ENCODE data around the gene BICD2.

Gene BICD2

DNA sequence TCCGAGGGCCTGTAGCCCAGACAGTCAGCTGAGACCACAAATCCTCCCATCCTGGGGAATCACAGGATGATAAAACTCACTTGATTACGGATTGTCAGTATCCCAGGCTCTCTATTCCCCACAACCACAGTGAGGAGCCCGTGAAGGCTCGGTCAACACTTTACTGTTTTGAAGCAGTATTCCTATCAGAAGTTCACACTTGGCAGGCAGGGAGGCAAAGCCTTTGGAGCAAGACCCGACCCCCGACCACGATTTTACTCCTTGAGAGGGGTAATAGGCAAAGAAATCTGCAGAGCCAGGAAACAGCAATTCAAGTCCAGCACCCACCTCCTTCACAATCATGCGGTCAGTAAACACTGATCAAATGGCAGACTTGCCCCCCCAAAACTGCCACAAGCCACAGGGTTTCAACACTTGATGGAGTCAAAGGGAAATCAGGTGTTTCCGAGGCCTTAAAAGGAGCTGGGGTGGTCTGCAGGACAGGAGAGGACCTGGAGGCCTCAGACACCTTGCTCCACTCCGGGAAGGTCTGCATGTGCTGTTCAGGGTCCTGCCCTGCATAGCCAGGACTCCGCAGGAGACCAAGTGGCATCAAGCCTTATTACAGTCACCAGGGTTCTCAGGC lies 25.2 kb downstream of the BICD2 start:
- Histone ChIP-seq H3K9ac (ENCODE audit: low read length) (no peak overlapping the region), H3K36me3 (ENCODE audit: control insufficient read depth, insufficient read depth, low read length) (no peaks in the 10 kb centered on the region), H3K4me3 (ENCODE audit: low read length) (no peak overlapping the region), H3K27ac (ENCODE audit: low read depth, low read length) (peak overlapping the region; percentile 8), H3K27me3 (ENCODE audit: control insufficient read depth, insufficient read depth, low read length) (no peaks in the 10 kb centered on the region), H3K4me1 (ENCODE audit: control insufficient read depth, insufficient read depth, low read length) (peaks cover 20% of the 10 kb centered on the region)

DNA sequence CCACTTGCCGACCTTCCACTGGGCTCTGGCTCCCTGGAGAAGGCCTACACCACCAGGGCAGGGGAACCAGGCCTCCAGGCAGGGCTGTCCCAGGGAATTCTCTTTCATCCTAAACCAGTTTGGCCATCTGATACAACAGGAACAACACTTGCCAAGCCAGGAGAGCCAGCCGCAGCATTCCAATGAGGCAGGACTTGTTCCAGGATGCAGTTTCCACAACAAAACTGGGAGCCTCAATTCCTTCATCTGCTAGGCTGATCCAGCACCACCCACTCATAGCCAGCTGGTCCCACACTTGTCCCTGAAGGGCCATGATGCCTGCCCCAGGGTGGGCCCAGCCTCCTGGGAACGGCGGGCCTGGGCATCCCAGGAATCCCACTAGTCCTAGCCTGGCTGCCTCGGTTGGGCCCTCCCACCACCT lies 26.0 kb downstream of the BICD2 start:
- Histone ChIP-seq H3K9ac (ENCODE audit: low read length) (no peak overlapping the region), H3K4me3 (ENCODE audit: low read length) (no peak overlapping the region), H3K4me1 (ENCODE audit: control insufficient read depth, insufficient read depth, low read length) (peaks cover 20% of the 10 kb centered on the region), H3K27me3 (ENCODE audit: control insufficient read depth, insufficient read depth, low read length) (no peaks in the 10 kb centered on the region), H3K27ac (ENCODE audit: low read depth, low read length) (no peak overlapping the region), H3K36me3 (ENCODE audit: control insufficient read depth, insufficient read depth, low read length) (no peaks in the 10 kb centered on the region)

DNA sequence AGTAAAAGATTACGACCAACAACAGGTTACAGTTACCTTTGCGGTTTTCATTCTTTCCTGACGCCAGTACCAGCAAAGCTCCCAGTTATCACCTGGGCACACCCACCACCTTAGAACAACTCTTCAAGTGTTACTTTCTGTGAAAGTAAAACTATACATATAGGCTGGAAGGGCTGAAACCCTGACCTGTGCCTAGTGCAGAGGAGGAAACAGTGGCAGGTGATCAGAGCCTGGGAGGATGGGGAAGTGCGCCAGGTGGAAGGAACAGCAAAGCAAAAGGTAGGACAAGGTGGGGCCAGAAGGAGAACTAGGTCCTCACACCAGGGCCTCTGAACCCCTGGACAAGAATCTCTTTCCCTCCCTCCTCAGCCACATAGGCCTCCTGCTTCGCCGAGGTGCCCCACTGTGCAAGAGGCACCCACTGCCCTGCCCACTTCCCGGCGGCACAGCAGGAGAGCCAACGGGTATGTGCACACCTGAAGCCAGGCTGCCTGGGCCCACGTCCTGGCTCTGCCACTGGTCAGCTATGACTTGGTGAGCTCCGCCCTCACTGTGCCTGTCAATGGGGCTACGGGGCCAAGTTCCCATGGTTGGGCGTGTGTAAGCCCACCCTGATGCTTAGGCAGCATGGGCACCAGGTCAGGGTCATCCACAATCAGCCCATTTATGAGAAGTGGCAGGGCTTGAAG lies 26.9 kb downstream of the BICD2 start:
- Histone ChIP-seq H3K9ac (ENCODE audit: low read length) (no peak overlapping the region), H3K4me3 (ENCODE audit: low read length) (no peak overlapping the region), H3K36me3 (ENCODE audit: control insufficient read depth, insufficient read depth, low read length) (no peaks in the 10 kb centered on the region), H3K4me1 (ENCODE audit: control insufficient read depth, insufficient read depth, low read length) (peaks cover 20% of the 10 kb centered on the region), H3K27me3 (ENCODE audit: control insufficient read depth, insufficient read depth, low read length) (no peaks in the 10 kb centered on the region), H3K27ac (ENCODE audit: low read depth, low read length) (no peak overlapping the region)

GRCh38 chr9:92737216-92737606 lies 27.4 kb downstream of the BICD2 start:
- Histone ChIP-seq H3K4me1 (ENCODE audit: control insufficient read depth, insufficient read depth, low read length) (peaks cover 20% of the 10 kb centered on the region), H3K27ac (ENCODE audit: low read depth, low read length) (no peak overlapping the region), H3K4me3 (ENCODE audit: low read length) (no peak overlapping the region), H3K9ac (ENCODE audit: low read length) (no peak overlapping the region), H3K36me3 (ENCODE audit: control insufficient read depth, insufficient read depth, low read length) (no peaks in the 10 kb centered on the region), H3K27me3 (ENCODE audit: control insufficient read depth, insufficient read depth, low read length) (no peaks in the 10 kb centered on the region)

DNA sequence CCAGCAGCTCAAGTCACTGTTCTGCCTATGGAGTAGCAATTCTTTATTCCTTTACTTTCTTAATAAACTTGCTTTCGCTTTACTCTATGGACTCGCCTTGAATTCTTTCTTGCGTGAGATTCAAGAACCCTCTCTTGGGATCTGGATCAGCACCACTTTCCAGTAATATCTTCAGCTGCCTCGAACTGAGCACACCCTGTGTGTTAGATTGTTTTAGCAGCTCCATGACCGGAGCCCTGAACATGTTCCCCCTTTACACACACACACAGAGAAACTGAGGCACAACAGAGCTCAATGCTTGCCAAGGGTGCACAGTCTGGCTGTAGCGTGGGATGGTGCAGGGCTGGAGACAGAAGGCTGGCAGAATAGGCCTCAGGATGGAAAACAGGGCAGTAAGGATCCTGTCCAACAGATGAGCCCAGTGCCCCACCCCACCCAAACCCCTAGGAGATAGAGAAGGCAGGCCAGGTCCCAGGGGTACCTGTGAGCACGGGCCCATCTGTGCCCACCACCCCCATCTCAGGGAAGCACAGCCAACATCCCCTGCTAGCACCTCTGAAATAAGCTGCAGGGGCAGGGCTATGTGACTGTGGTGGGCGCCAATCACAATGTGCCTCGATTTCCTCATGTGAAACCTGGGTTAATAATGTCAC lies 27.9 kb downstream of the BICD2 start:
- no peak overlapping the region for H3K9ac ChIP-seq (ENCODE audit: low read length)
- no peaks in the 10 kb centered on the region for H3K27me3 ChIP-seq (ENCODE audit: control insufficient read depth, insufficient read depth, low read length)
- H3K27ac ChIP-seq (ENCODE audit: low read depth, low read length): no peak overlapping the region
- no peaks in the 10 kb centered on the region for H3K36me3 ChIP-seq (ENCODE audit: control insufficient read depth, insufficient read depth, low read length)
- no peak overlapping the region for H3K4me3 ChIP-seq (ENCODE audit: low read length)
- H3K4me1 ChIP-seq (ENCODE audit: control insufficient read depth, insufficient read depth, low read length): peaks cover 20% of the 10 kb centered on the region

GRCh38 chr9:92735636-92736562 lies 28.7 kb downstream of the BICD2 start:
- Histone ChIP-seq H3K36me3 (ENCODE audit: control insufficient read depth, insufficient read depth, low read length) (no peaks in the 10 kb centered on the region), H3K27ac (ENCODE audit: low read depth, low read length) (no peak overlapping the region), H3K4me1 (ENCODE audit: control insufficient read depth, insufficient read depth, low read length) (peaks cover 18% of the 10 kb centered on the region), H3K4me3 (ENCODE audit: low read length) (no peak overlapping the region), H3K27me3 (ENCODE audit: control insufficient read depth, insufficient read depth, low read length) (no peaks in the 10 kb centered on the region), H3K9ac (ENCODE audit: low read length) (no peak overlapping the region)

- H3K27ac ChIP-seq (ENCODE audit: low read depth, low read length): no peak overlapping the region
- no peaks in the 10 kb centered on the region for H3K36me3 ChIP-seq (ENCODE audit: control insufficient read depth, insufficient read depth, low read length)
- no peak overlapping the region for H3K4me3 ChIP-seq (ENCODE audit: low read length)
- peaks cover 11% of the 10 kb centered on the region for H3K4me1 ChIP-seq (ENCODE audit: control insufficient read depth, insufficient read depth, low read length)
- H3K27me3 ChIP-seq (ENCODE audit: control insufficient read depth, insufficient read depth, low read length): no peaks in the 10 kb centered on the region
- H3K9ac ChIP-seq (ENCODE audit: low read length): no peak overlapping the region
Observed at GRCh38 chr9:92734931-92735635, 29.6 kb downstream of the BICD2 start.

DNA sequence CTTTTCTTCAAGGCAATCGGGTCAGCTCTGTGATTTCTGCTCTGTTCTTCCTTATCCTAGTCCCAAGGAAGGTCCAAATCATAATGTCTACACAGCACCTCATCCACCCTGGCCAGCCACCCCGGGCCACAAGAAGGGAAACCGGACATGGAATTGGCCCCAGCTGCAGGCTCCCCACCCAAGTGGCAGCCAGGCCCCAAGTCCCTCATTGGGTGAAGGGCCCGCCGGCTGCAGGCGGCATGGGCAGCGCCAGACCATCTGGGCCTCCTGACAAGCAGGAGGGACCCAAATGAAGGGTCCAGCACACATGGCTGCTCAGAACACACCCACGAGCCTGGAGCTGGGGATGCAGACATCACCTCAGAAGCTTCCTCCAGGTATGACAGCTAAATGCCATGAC lies 33.7 kb downstream of the BICD2 start:
- Histone ChIP-seq H3K27me3 (ENCODE audit: control insufficient read depth, insufficient read depth, low read length) (no peaks in the 10 kb centered on the region), H3K4me3 (ENCODE audit: low read length) (no peak overlapping the region), H3K27ac (ENCODE audit: low read depth, low read length) (no peak overlapping the region), H3K9ac (ENCODE audit: low read length) (no peak overlapping the region), H3K4me1 (ENCODE audit: control insufficient read depth, insufficient read depth, low read length) (no peaks in the 10 kb centered on the region), H3K36me3 (ENCODE audit: control insufficient read depth, insufficient read depth, low read length) (peaks cover 22% of the 10 kb centered on the region)

- Histone ChIP-seq H3K36me3 (ENCODE audit: control insufficient read depth, insufficient read depth, low read length) (peaks cover 22% of the 10 kb centered on the region), H3K27ac (ENCODE audit: low read depth, low read length) (no peak overlapping the region), H3K9ac (ENCODE audit: low read length) (no peak overlapping the region), H3K4me3 (ENCODE audit: low read length) (no peak overlapping the region), H3K4me1 (ENCODE audit: control insufficient read depth, insufficient read depth, low read length) (no peaks in the 10 kb centered on the region), H3K27me3 (ENCODE audit: control insufficient read depth, insufficient read depth, low read length) (no peaks in the 10 kb centered on the region)
Observed at GRCh38 chr9:92729735-92730155, 34.9 kb downstream of the BICD2 start.

DNA sequence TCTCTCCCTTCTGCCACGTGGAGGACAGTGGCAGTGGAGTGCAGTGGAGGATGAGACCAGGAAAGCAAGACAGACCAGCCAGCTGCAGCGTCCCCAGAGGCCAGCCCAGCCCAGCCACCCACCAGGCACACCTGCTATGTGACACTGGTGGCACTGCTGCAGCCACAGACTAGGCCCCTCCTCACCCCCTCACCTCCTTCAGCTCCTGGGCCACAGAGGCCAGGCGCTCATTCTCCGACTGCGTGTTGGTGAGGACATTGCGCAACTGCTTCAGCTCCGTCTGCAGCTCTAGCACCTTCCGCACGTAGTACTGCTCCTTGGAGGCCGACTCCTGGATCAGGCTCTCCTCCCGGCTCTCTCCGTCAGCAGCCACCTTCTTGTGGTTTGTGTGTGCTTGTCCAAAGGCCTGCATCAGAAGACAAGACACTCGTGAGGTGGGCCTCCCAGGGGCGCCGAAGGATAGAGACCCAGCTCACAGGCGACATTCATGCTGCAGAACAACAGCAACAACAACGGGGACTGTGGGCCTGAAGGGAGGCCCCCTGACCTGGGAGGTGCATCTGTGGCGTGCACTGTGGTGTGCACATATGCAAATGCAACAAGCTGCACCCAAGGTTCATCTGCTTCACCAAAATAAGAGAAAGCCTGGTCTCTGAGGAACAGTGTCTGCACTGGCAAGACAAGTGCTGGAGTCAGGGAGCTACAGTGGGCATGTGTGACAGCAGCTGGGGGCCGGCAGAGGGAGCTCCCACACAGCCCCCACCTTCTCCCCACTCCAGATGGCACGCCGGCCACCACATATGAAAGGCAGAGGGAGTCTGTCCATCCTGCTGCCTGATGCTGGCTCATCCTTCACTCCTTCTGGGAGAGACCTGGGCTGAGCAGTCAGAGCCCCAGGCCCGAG lies 35.5 kb downstream of the BICD2 start:
- peaks cover 22% of the 10 kb centered on the region for H3K36me3 ChIP-seq (ENCODE audit: control insufficient read depth, insufficient read depth, low read length)
- no peak overlapping the region for H3K27ac ChIP-seq (ENCODE audit: low read depth, low read length)
- no peak overlapping the region for H3K9ac ChIP-seq (ENCODE audit: low read length)
- H3K4me1 ChIP-seq (ENCODE audit: control insufficient read depth, insufficient read depth, low read length): no peaks in the 10 kb centered on the region
- no peaks in the 10 kb centered on the region for H3K27me3 ChIP-seq (ENCODE audit: control insufficient read depth, insufficient read depth, low read length)
- no peak overlapping the region for H3K4me3 ChIP-seq (ENCODE audit: low read length)

All from rectal smooth muscle tissue (tissue), 1 donor.